ENCODE data around the gene PRKAR2A. TPM values are rescaled to one million over a fixed set of nuclear protein-coding genes. Genes with fewer than 3 reads are reported as not detected.

Gene PRKAR2A
- total and polyA plus RNA-seq, 2 experiments from 2014 or later, result 13.5 to 30.2 TPM

DNA sequence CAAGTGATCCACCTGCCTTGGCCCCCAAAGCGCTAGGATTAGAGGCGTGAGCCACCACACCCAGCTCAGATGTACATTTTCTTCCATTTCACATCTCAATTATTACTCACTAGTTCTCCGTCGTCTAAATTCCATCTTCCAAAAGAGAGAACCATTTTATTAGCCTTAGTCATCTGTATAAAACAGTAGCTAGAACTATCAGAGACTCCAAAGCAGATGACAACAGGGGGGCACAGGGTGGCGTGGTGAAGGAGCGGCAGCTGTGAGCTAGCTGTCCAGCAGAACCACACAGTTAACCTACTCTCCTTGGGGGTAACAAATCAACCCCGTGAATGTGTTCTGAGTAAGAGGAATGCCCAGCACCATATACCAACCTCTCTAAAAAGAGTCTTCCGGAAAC, 43.9 kb upstream of the PRKAR2A start (continued):
- TF ChIP-seq, protein P1, sequence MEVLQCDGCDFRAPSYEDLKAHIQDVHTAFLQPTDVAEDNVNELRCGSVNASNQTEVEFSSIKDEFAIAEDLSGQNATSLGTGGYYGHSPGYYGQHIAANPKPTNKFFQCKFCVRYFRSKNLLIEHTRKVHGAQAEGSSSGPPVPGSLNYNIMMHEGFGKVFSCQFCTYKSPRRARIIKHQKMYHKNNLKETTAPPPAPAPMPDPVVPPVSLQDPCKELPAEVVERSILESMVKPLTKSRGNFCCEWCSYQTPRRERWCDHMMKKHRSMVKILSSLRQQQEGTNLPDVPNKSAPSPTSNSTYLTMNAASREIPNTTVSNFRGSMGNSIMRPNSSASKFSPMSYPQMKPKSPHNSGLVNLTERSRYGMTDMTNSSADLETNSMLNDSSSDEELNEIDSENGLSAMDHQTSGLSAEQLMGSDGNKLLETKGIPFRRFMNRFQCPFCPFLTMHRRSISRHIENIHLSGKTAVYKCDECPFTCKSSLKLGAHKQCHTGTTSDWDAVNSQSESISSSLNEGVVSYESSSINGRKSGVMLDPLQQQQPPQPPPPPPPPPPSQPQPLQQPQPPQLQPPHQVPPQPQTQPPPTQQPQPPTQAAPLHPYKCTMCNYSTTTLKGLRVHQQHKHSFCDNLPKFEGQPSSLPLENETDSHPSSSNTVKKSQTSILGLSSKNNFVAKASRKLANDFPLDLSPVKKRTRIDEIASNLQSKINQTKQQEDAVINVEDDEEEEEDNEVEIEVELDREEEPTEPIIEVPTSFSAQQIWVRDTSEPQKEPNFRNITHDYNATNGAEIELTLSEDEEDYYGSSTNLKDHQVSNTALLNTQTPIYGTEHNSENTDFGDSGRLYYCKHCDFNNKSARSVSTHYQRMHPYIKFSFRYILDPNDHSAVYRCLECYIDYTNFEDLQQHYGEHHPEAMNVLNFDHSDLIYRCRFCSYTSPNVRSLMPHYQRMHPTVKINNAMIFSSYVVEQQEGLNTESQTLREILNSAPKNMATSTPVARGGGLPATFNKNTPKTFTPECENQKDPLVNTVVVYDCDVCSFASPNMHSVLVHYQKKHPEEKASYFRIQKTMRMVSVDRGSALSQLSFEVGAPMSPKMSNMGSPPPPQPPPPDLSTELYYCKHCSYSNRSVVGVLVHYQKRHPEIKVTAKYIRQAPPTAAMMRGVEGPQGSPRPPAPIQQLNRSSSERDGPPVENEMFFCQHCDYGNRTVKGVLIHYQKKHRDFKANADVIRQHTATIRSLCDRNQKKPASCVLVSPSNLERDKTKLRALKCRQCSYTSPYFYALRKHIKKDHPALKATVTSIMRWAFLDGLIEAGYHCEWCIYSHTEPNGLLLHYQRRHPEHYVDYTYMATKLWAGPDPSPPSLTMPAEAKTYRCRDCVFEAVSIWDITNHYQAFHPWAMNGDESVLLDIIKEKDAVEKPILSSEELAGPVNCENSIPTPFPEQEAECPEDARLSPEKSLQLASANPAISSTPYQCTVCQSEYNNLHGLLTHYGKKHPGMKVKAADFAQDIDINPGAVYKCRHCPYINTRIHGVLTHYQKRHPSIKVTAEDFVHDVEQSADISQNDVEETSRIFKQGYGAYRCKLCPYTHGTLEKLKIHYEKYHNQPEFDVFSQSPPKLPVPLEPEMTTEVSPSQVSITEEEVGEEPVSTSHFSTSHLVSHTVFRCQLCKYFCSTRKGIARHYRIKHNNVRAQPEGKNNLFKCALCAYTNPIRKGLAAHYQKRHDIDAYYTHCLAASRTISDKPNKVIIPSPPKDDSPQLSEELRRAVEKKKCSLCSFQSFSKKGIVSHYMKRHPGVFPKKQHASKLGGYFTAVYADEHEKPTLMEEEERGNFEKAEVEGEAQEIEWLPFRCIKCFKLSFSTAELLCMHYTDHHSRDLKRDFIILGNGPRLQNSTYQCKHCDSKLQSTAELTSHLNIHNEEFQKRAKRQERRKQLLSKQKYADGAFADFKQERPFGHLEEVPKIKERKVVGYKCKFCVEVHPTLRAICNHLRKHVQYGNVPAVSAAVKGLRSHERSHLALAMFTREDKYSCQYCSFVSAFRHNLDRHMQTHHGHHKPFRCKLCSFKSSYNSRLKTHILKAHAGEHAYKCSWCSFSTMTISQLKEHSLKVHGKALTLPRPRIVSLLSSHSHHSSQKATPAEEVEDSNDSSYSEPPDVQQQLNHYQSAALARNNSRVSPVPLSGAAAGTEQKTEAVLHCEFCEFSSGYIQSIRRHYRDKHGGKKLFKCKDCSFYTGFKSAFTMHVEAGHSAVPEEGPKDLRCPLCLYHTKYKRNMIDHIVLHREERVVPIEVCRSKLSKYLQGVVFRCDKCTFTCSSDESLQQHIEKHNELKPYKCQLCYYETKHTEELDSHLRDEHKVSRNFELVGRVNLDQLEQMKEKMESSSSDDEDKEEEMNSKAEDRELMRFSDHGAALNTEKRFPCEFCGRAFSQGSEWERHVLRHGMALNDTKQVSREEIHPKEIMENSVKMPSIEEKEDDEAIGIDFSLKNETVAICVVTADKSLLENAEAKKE (CRISPR knock-in tag; IDR thresholded peaks at IDR 0.05), result no peak
- TF ChIP-seq ZNF114 (CRISPR knock-in tag; IDR thresholded peaks at IDR 0.05), result no peak
- TF ChIP-seq STAT1 (IDR thresholded peaks at IDR 0.05; ENCODE audit: unreplicated experiment), result no peak
- no peak for TF ChIP-seq POLR2AphosphoS5 (IDR thresholded peaks at IDR 0.05; ENCODE audit: low read depth)
- no peak for TF ChIP-seq CREB1 (CRISPR knock-in tag; IDR thresholded peaks at IDR 0.05; ENCODE audit: low read depth)
- no peak for TF ChIP-seq EZH2phosphoT487 (IDR thresholded peaks at IDR 0.05; ENCODE audit: unreplicated experiment)
- no peak for TF ChIP-seq ZNF331 (CRISPR knock-in tag; IDR thresholded peaks at IDR 0.05; ENCODE audit: low read depth)

DNA sequence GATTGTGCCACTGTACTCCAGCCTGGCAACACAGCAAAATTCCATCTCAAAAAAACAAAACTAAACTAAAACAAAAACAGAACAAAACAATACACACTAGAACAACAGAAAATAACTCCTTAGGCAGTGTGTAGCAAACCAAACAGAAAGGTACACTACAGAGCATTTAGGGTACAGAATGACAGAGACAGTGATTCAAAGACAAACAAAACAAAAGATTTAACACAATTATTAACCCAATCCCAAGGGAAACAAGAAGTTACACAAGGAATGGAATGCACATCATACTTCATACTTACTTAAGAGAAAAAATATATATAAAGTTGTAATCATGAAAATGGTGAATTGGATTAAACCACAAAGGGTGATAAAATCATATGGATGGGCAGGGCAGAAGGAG, 38.1 kb upstream of the PRKAR2A start:
- DNase-seq (ENCODE audit: low spot score), result no peak
- H3K4me1 ChIP-seq (ENCODE audit: insufficient read depth), result no peaks in the 10 kb centered on the region
- no peaks in the 10 kb centered on the region for H3K36me3 Mint-ChIP-seq (ENCODE audit: low read depth)
- H3K4me1 Mint-ChIP-seq, result no peaks in the 10 kb centered on the region
- H3K27me3 Mint-ChIP-seq (ENCODE audit: insufficient read depth, low read depth, poor library complexity), result peaks cover 4% of the 10 kb centered on the region
- no peak overlapping the region for H3K27ac Mint-ChIP-seq
- no peak overlapping the region for H3K4me2 ChIP-seq
- no peak overlapping the region for H2AFZ ChIP-seq
- H3K36me3 ChIP-seq (ENCODE audit: insufficient read depth), result no peaks in the 10 kb centered on the region
- H3K9me3 Mint-ChIP-seq, result no peaks in the 10 kb centered on the region; the same call in 2 of the 3 replicates
- no peaks in the 10 kb centered on the region for H3K27me3 ChIP-seq (ENCODE audit: insufficient read depth)
- H3K79me2 ChIP-seq (replicated peaks; ENCODE audit: insufficient read depth), result no peaks in the 10 kb centered on the region
- no peaks in the 10 kb centered on the region for H4K20me1 ChIP-seq (replicated peaks; ENCODE audit: insufficient read depth)
- H3F3A ChIP-seq (replicated peaks; ENCODE audit: low read depth), result no peaks in the 10 kb centered on the region
- no peak overlapping the region for H3K4me3 ChIP-seq
- no peak overlapping the region for H3K27ac ChIP-seq (ENCODE audit: low read depth)
- no peak overlapping the region for H3K4me3 Mint-ChIP-seq
- no peaks in the 10 kb centered on the region for H3K9me2 ChIP-seq (ENCODE audit: insufficient read depth)
- no peak for ATAC-seq
- TF ChIP-seq NANOG (IDR thresholded peaks at IDR 0.05; ENCODE audit: borderline replicate concordance) (no peak), CREB1 (CRISPR knock-in tag; IDR thresholded peaks at IDR 0.05; ENCODE audit: low read depth) (no peak), EZH2 (IDR thresholded peaks at IDR 0.05; ENCODE audit: low read depth, unreplicated experiment) (no peak), POLR2AphosphoS5 (IDR thresholded peaks at IDR 0.05; ENCODE audit: low read depth) (no peak), ZNF114 (CRISPR knock-in tag; IDR thresholded peaks at IDR 0.05) (no peak)
- TF ChIP-seq, protein P1 (CRISPR knock-in tag; IDR thresholded peaks at IDR 0.05), result no peak
